GM23338 (cell line): ENCODE results near the gene CEP72. TPM values are rescaled to one million over a fixed set of nuclear protein-coding genes. Genes with fewer than 3 reads are reported as not detected.

ENCODE experiments used
- ATAC-seq: fragments of 200-7000 bp; cut with Tn5 transposase; 3 replicates; pipeline ENCODE4 v1.9.1; 2020
- DNase-seq: peaks from one replicate; pipeline ENCODE4 v3.0.0-alpha.2; 2015; ENCODE audit warnings: low spot score
- H2AFZ ChIP-seq: fragments of 200-600 bp; sonication (generic); 2 replicates; pipeline ENCODE4 v1.8.0; 2016; ENCODE audit warnings: antibody characterized with exemption, mild to moderate bottlenecking, moderate library complexity
- H3F3A ChIP-seq: fragments of 200-600 bp; sonication (generic); replicated peaks from 2 replicates; pipeline ENCODE4 v1.8.0; 2017; ENCODE audit warnings: antibody characterized with exemption, mixed run types, low read depth
- H3K27ac ChIP-seq: fragments of 200-600 bp; sonication (generic); 2 replicates; pipeline ENCODE4 v1.6.1; 2016; ENCODE audit warnings: low read depth
- H3K27me3 ChIP-seq: fragments of 200-600 bp; sonication (generic); 2 replicates; pipeline ENCODE4 v1.8.0; 2016; ENCODE audit warnings: mild to moderate bottlenecking, mixed run types, moderate library complexity; ENCODE audit not compliant: insufficient read depth
- H3K36me3 ChIP-seq: fragments of 200-600 bp; sonication (generic); 2 replicates; pipeline ENCODE4 v1.8.0; 2016; ENCODE audit warnings: mild to moderate bottlenecking; ENCODE audit not compliant: insufficient read depth
- H3K4me1 ChIP-seq: fragments of 200-600 bp; sonication (generic); 2 replicates; pipeline ENCODE4 v1.8.0; 2016; ENCODE audit warnings: mild to moderate bottlenecking, moderate library complexity; ENCODE audit not compliant: insufficient read depth
- H3K4me2 ChIP-seq: fragments of 200-600 bp; sonication (generic); 2 replicates; pipeline ENCODE4 v1.7.1; 2017; ENCODE audit warnings: mixed run types
- H3K4me3 ChIP-seq: fragments of 200-600 bp; sonication (generic); 2 replicates; pipeline ENCODE4 v1.6.1; 2016; ENCODE audit warnings: mixed run types
- H3K79me2 ChIP-seq: fragments of 200-600 bp; sonication (generic); replicated peaks from 2 replicates; pipeline ENCODE4 v1.8.0; 2017; ENCODE audit warnings: mild to moderate bottlenecking; ENCODE audit not compliant: insufficient read depth
- H3K9me2 ChIP-seq: fragments of 200-600 bp; sonication (generic); 2 replicates; pipeline ENCODE4 v1.8.0; 2017; ENCODE audit not compliant: insufficient read depth
- H4K20me1 ChIP-seq: fragments of 200-600 bp; sonication (generic); replicated peaks from 2 replicates; pipeline ENCODE4 v1.8.0; 2017; ENCODE audit warnings: mild to moderate bottlenecking; ENCODE audit not compliant: insufficient read depth
- H3K27ac Mint-ChIP-seq: 2 replicates; pipeline ENCODE4 v1.8.0; 2020; ENCODE audit warnings: inconsistent platforms, mild to moderate bottlenecking, moderate library complexity, mixed read lengths
- H3K27me3 Mint-ChIP-seq: 3 replicates; pipeline ENCODE4 v1.8.0; 2022; ENCODE audit warnings: low read depth, mild to moderate bottlenecking, moderate library complexity, mixed read lengths, inconsistent platforms; ENCODE audit not compliant: insufficient read depth, poor library complexity
- H3K36me3 Mint-ChIP-seq: 3 replicates; pipeline ENCODE4 v1.8.0; 2021; ENCODE audit warnings: low read depth, mild to moderate bottlenecking, inconsistent platforms, moderate library complexity, mixed read lengths
- H3K4me1 Mint-ChIP-seq: 3 replicates; pipeline ENCODE4 v1.8.0; 2020; ENCODE audit warnings: mild to moderate bottlenecking, inconsistent platforms, mixed read lengths
- H3K4me3 Mint-ChIP-seq: 3 replicates; pipeline ENCODE4 v1.8.0; 2021; ENCODE audit warnings: moderate library complexity, mild to moderate bottlenecking, inconsistent platforms, mixed read lengths
- H3K9me3 Mint-ChIP-seq: 3 replicates; pipeline ENCODE4 v1.8.0; 2020; ENCODE audit warnings: moderate library complexity, mild to moderate bottlenecking, inconsistent platforms, mixed read lengths
- CREB1 ChIP-seq: fragments of 250-450 bp; sonication (Bioruptor Pico); IDR thresholded peaks from 2 replicates; pipeline ENCODE4 v1.5.0; 2020; ENCODE audit warnings: low read depth, mild to moderate bottlenecking, moderate library complexity
- EZH2 ChIP-seq: fragments of 200-600 bp; sonication (generic); IDR thresholded peaks from one replicate; pipeline ENCODE4 v1.8.0; 2017; ENCODE audit warnings: antibody characterized with exemption, mild to moderate bottlenecking, low read depth; ENCODE audit not compliant: unreplicated experiment
- EZH2phosphoT487 ChIP-seq: fragments of 200-600 bp; sonication (generic); IDR thresholded peaks from one replicate; pipeline ENCODE4 v1.8.1; 2018; ENCODE audit warnings: antibody characterized with exemption; ENCODE audit not compliant: unreplicated experiment
- JUNB ChIP-seq: IDR thresholded peaks from one replicate; pipeline ENCODE4 v1.6.1; 2016; ENCODE audit warnings: antibody characterized with exemption; ENCODE audit not compliant: unreplicated experiment
- NANOG ChIP-seq: IDR thresholded peaks from 2 replicates; pipeline ENCODE4 v1.6.1; 2016; ENCODE audit warnings: antibody characterized with exemption, borderline replicate concordance
- POLR2AphosphoS5 ChIP-seq: IDR thresholded peaks from 2 replicates; pipeline ENCODE4 v1.6.1; 2016; ENCODE audit warnings: antibody characterized with exemption, low read depth
- STAT1 ChIP-seq: IDR thresholded peaks from one replicate; pipeline ENCODE4 v1.6.1; 2016; ENCODE audit warnings: antibody characterized with exemption; ENCODE audit not compliant: unreplicated experiment
- ZNF114 ChIP-seq: fragments of 250-450 bp; sonication (Bioruptor Pico); IDR thresholded peaks from 2 replicates; pipeline ENCODE4 v1.5.0; 2020; ENCODE audit warnings: mild to moderate bottlenecking, moderate library complexity
- ZNF331 ChIP-seq: fragments of 250-450 bp; sonication (Bioruptor Pico); IDR thresholded peaks from 2 replicates; pipeline ENCODE4 v1.5.0; 2020; ENCODE audit warnings: low read depth, mild to moderate bottlenecking, moderate library complexity
- polyA plus RNA-seq: library from polyadenylated mRNA; unstranded; fragments of >200 nt; fragmentation: Nextera tagmentation; extraction: Ambion mirVana; gene quantifications from 2 replicates; pipeline ENCODE4 v1.2.1, GENCODE V29; 2016
- total RNA-seq: library from RNA; depleted of rRNA; stranded (reverse); fragments of >200 nt; shearing (Covaris generic); gene quantifications from 2 replicates; pipeline ENCODE4 v1.2.3, GENCODE V29; 2014
- TF ChIP-seq, protein P1 (sequence below): IDR thresholded peaks from one replicate; pipeline ENCODE4 v1.6.1; 2018; ENCODE audit warnings: antibody characterized with exemption; ENCODE audit not compliant: unreplicated experiment
- TF ChIP-seq, protein P2 (sequence below): IDR thresholded peaks from 2 replicates; pipeline ENCODE4 v1.6.1; 2016; ENCODE audit warnings: antibody characterized with exemption
- TF ChIP-seq, protein P3 (sequence below): fragments of 250-450 bp; sonication (Bioruptor Pico); IDR thresholded peaks from 2 replicates; pipeline ENCODE4 v1.5.0; 2020; ENCODE audit warnings: mild to moderate bottlenecking, moderate library complexity

Gene CEP72
- total and polyA plus RNA-seq, 2 experiments from 2014 or later = 15.5 to 27.1 TPM

DNA sequence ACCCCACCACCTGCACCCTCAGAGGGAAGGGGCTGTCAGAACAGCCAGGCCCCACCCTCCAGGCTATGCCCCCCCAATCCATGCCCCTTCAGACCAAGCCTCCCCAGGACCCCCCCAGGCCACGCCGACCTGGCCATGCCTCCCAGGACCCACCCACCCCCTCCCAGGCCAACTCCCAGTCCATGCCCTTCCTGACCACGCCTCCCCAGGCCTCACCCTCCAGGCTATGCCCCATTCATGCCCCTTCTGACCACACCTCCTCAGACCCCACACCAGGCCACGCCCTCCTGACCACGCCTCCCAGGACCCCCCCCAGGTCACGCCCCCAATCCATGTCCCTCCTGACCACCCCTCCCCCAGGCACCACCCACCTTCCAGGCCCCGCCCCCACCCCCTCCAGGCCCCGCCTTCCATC is 53.4 kb downstream of the CEP72 start:
- ATAC-seq (peak; percentile 30), DNase-seq (peak; percentile 65)
- peaks cover 22% of the 10 kb centered on the region for H3K36me3 Mint-ChIP-seq

More for the DNA sequence above, 53.4 kb downstream of the CEP72 start:
- Histone ChIP-seq H3K4me2 (no peak overlapping the region), H4K20me1 (no peaks in the 10 kb centered on the region; the same call in none of the 2 replicates), H3K27me3 (no peaks in the 10 kb centered on the region), H3K27ac (no peak overlapping the region), H3K36me3 (no peaks in the 10 kb centered on the region), H3K79me2 (no peaks in the 10 kb centered on the region), H2AFZ (no peak overlapping the region), H3K9me2 (no peaks in the 10 kb centered on the region), H3F3A (no peaks in the 10 kb centered on the region), H3K4me3 (no peak overlapping the region), H3K4me1 (no peaks in the 10 kb centered on the region)
- no peak overlapping the region for H3K4me3 Mint-ChIP-seq
- peaks cover 6% of the 10 kb centered on the region for H3K27me3 Mint-ChIP-seq
- TF ChIP-seq, protein P1, sequence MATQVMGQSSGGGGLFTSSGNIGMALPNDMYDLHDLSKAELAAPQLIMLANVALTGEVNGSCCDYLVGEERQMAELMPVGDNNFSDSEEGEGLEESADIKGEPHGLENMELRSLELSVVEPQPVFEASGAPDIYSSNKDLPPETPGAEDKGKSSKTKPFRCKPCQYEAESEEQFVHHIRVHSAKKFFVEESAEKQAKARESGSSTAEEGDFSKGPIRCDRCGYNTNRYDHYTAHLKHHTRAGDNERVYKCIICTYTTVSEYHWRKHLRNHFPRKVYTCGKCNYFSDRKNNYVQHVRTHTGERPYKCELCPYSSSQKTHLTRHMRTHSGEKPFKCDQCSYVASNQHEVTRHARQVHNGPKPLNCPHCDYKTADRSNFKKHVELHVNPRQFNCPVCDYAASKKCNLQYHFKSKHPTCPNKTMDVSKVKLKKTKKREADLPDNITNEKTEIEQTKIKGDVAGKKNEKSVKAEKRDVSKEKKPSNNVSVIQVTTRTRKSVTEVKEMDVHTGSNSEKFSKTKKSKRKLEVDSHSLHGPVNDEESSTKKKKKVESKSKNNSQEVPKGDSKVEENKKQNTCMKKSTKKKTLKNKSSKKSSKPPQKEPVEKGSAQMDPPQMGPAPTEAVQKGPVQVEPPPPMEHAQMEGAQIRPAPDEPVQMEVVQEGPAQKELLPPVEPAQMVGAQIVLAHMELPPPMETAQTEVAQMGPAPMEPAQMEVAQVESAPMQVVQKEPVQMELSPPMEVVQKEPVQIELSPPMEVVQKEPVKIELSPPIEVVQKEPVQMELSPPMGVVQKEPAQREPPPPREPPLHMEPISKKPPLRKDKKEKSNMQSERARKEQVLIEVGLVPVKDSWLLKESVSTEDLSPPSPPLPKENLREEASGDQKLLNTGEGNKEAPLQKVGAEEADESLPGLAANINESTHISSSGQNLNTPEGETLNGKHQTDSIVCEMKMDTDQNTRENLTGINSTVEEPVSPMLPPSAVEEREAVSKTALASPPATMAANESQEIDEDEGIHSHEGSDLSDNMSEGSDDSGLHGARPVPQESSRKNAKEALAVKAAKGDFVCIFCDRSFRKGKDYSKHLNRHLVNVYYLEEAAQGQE = no peak
- TF ChIP-seq JUNB (no peak), EZH2phosphoT487 (no peak), ZNF331 (no peak), CREB1 (CRISPR knock-in tag) (no peak), EZH2 (no peak), NANOG (no peak), POLR2AphosphoS5 (no peak), ZNF114 (no peak), STAT1 (no peak)
- TF ChIP-seq, protein P2, sequence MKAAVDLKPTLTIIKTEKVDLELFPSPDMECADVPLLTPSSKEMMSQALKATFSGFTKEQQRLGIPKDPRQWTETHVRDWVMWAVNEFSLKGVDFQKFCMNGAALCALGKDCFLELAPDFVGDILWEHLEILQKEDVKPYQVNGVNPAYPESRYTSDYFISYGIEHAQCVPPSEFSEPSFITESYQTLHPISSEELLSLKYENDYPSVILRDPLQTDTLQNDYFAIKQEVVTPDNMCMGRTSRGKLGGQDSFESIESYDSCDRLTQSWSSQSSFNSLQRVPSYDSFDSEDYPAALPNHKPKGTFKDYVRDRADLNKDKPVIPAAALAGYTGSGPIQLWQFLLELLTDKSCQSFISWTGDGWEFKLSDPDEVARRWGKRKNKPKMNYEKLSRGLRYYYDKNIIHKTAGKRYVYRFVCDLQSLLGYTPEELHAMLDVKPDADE = no peak
- TF ChIP-seq, protein P3, sequence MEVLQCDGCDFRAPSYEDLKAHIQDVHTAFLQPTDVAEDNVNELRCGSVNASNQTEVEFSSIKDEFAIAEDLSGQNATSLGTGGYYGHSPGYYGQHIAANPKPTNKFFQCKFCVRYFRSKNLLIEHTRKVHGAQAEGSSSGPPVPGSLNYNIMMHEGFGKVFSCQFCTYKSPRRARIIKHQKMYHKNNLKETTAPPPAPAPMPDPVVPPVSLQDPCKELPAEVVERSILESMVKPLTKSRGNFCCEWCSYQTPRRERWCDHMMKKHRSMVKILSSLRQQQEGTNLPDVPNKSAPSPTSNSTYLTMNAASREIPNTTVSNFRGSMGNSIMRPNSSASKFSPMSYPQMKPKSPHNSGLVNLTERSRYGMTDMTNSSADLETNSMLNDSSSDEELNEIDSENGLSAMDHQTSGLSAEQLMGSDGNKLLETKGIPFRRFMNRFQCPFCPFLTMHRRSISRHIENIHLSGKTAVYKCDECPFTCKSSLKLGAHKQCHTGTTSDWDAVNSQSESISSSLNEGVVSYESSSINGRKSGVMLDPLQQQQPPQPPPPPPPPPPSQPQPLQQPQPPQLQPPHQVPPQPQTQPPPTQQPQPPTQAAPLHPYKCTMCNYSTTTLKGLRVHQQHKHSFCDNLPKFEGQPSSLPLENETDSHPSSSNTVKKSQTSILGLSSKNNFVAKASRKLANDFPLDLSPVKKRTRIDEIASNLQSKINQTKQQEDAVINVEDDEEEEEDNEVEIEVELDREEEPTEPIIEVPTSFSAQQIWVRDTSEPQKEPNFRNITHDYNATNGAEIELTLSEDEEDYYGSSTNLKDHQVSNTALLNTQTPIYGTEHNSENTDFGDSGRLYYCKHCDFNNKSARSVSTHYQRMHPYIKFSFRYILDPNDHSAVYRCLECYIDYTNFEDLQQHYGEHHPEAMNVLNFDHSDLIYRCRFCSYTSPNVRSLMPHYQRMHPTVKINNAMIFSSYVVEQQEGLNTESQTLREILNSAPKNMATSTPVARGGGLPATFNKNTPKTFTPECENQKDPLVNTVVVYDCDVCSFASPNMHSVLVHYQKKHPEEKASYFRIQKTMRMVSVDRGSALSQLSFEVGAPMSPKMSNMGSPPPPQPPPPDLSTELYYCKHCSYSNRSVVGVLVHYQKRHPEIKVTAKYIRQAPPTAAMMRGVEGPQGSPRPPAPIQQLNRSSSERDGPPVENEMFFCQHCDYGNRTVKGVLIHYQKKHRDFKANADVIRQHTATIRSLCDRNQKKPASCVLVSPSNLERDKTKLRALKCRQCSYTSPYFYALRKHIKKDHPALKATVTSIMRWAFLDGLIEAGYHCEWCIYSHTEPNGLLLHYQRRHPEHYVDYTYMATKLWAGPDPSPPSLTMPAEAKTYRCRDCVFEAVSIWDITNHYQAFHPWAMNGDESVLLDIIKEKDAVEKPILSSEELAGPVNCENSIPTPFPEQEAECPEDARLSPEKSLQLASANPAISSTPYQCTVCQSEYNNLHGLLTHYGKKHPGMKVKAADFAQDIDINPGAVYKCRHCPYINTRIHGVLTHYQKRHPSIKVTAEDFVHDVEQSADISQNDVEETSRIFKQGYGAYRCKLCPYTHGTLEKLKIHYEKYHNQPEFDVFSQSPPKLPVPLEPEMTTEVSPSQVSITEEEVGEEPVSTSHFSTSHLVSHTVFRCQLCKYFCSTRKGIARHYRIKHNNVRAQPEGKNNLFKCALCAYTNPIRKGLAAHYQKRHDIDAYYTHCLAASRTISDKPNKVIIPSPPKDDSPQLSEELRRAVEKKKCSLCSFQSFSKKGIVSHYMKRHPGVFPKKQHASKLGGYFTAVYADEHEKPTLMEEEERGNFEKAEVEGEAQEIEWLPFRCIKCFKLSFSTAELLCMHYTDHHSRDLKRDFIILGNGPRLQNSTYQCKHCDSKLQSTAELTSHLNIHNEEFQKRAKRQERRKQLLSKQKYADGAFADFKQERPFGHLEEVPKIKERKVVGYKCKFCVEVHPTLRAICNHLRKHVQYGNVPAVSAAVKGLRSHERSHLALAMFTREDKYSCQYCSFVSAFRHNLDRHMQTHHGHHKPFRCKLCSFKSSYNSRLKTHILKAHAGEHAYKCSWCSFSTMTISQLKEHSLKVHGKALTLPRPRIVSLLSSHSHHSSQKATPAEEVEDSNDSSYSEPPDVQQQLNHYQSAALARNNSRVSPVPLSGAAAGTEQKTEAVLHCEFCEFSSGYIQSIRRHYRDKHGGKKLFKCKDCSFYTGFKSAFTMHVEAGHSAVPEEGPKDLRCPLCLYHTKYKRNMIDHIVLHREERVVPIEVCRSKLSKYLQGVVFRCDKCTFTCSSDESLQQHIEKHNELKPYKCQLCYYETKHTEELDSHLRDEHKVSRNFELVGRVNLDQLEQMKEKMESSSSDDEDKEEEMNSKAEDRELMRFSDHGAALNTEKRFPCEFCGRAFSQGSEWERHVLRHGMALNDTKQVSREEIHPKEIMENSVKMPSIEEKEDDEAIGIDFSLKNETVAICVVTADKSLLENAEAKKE (CRISPR knock-in tag) = no peak
- H3K27ac Mint-ChIP-seq = no peak overlapping the region
- H3K4me1 Mint-ChIP-seq = no peaks in the 10 kb centered on the region; the same call in 2 of the 3 replicates
- H3K9me3 Mint-ChIP-seq = no peaks in the 10 kb centered on the region
